ENCODE measurements around the gene PPP1R3C.

Gene PPP1R3C

GRCh38 chr10:91632671-91633550 lies at the start of gene PPP1R3C:
Gene PPP1R3C, minus strand, starts transcription at chr10:91633071. Its CDS starts 102 bp downstream, at chr10:91632969.
- no peak for DNase-seq (ENCODE audit: low read depth)

- no peak for DNase-seq (ENCODE audit: low read depth)
These were observed 48.7 kb upstream of the PPP1R3C start for GRCh38 chr10:91681361-91682276.

GRCh38 chr10:91680487-91680886 lies 47.6 kb upstream of the PPP1R3C start:
- DNase-seq (ENCODE audit: low read depth): no peak

GRCh38 chr10:91679296-91679695 lies 46.4 kb upstream of the PPP1R3C start:
- no peak for DNase-seq (ENCODE audit: low read depth)

GRCh38 chr10:91677911-91678310 lies 45.0 kb upstream of the PPP1R3C start:
- no peak for DNase-seq (ENCODE audit: low read depth)

DNA sequence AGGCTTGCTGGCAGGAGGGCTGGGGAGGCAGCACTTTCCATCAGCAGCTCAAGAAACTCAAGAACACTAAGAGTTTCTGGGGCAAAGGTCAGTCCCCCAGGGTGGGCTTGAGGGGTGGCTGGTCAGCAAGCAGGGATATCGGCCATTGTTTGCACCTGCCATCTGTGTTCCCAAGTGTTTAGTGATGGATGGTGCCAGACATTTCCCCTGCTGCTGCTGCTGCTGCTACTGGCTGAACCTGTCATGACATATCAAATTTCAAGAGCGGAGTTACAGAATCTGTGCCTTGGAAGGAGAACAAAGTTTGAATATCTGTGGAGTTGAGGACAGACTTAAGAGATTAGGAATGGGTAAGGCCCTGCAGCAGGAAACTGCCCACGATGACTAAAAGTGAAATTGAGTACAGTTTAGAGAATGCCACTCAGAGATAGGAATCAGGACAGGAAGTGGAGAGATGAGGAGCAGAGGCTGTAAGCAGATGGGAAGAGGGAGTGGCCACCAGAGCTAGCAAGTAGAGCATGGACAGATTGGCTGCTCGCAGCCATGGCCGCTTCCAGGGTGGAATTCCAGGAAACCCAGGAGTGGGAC lies 39.2 kb upstream of the PPP1R3C start:
- peak; percentile 25 for DNase-seq (ENCODE audit: low read depth)

GRCh38 chr10:91668913-91669312 lies 36.0 kb upstream of the PPP1R3C start:
- no peak for DNase-seq (ENCODE audit: low read depth)

- DNase-seq (ENCODE audit: low read depth): no peak
These were observed 33.0 kb upstream of the PPP1R3C start for GRCh38 chr10:91665842-91666241.

GRCh38 chr10:91664426-91664825 lies 31.6 kb upstream of the PPP1R3C start:
- DNase-seq (ENCODE audit: low read depth): no peak

DNA sequence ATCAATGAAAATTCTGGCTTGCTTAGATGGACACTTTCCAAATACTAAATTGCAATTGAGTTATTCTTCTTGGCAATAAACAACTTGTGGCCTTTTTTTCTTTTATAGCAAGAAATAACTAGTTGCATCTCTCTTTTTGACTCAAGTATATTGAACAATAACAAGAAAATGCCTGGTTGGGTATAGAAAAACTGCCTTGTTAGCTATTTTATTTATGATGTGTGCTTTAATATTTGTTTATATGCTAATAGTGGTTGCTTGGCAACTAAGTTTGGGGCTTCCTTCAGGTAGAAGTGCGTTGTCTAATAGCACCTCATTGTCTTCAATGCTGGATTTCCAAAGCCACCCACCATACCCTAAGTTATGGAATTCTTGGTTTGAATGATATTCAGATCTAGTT lies 30.1 kb upstream of the PPP1R3C start:
- DNase-seq (ENCODE audit: low read depth): no peak

- DNase-seq (ENCODE audit: low read depth): no peak
These were observed 20.5 kb upstream of the PPP1R3C start for GRCh38 chr10:91653219-91653870.

GRCh38 chr10:91652364-91652763 lies 19.5 kb upstream of the PPP1R3C start:
- no peak for DNase-seq (ENCODE audit: low read depth)

- no peak for DNase-seq (ENCODE audit: low read depth)
These were observed 10.8 kb upstream of the PPP1R3C start for GRCh38 chr10:91643700-91644099.

- DNase-seq (ENCODE audit: low read depth): no peak
These were observed 10.2 kb upstream of the PPP1R3C start for GRCh38 chr10:91642831-91643692.

- no peak for DNase-seq (ENCODE audit: low read depth)
These were observed 4.0 kb upstream of the PPP1R3C start for GRCh38 chr10:91636892-91637291.

DNA sequence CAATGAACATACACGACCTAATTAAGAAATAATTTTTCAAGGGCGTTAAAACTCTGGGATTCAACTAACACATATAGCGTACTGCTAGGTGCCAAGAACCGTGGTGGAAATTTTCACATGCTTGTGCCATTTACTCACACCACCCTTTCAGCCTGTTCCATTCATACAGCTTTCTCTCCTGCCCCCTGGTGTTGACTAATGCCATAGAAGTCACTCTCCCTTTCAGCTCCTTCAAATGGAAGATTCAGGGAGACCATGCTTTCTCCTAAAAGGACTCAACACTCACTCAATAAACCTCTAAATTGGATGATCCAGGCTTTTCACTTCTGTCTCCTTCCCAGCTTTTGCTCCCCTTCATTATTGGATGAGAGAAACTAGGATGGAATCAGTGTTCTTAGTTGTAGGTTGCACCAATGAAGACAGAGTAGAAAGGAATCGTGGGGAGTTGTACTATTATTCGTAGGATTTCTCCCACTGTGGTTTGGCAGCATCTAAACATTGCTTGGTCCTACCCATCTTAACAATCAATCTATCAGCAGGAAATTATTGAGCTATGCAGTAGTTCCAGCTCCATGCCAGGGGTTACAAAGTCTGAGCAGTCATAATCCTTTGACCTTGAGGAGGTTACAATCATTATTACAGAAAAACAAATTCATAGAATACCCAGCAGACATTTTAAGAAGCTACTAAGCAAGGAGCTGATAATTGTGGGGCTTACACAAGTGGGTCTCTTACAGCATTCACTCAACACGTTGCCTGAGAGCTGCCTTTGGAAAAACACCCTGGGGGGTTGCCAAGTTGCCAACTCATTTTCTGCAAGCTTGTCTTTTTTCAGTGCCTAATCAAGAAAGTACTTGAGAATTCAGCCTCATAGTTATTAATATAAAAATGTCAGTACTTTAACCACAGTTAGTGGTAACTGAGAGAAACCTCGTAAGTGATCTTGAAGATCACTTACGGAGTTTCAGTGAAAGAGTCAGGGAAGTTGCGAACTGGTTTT lies 2.8 kb upstream of the PPP1R3C start:
- peak; percentile 14 for DNase-seq (ENCODE audit: low read depth)

DNA sequence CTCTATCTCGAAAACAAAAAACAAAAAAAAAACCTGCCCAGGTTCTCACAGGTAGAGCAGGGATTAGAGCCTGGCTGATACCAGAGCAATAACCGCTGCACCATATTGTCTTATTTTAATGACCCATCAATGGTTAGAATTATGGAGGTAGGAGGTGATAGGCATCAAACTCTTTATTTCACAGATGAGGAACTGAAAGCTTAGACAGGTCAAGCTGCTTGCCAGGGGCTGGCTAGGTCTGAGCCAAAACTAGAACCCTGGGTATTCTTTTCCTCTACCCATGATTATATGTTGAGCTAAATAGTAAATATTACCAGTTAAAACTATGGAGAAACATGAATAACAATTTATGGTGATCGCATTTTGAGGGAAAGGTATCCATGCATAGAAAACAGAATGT lies 2.0 kb upstream of the PPP1R3C start:
- no peak for DNase-seq (ENCODE audit: low read depth)

GRCh38 chr10:91634246-91634645 lies 1.4 kb upstream of the PPP1R3C start:
- no peak for DNase-seq (ENCODE audit: low read depth)

GRCh38 chr10:91630625-91631024 lies 2.2 kb downstream of the PPP1R3C start:
- no peak for DNase-seq (ENCODE audit: low read depth)
